Head of caudate nucleus (tissue), 42 donors: ENCODE data around the gene USP13.
A peak's percentile ranks its signal among the peaks of the same experiment; 100 is the strongest.
"Not testable (repeated sequence)": the region's sequence is repeated elsewhere in the genome, so short reads cannot be mapped to it uniquely, and the experiment has no call there.

ENCODE experiments used
- DNase-seq, 42 donors: peaks; one replicate each; pipeline versions ENCODE4 v3.0.0 to v3.0.0-alpha.2; 2020 to 2021; ENCODE audit warnings: mixed read lengths in 7 of 42
- intact Hi-C: fragments of 100-400 bp; cut with DNase I; formaldehyde crosslinking; loops from one replicate; pipeline ENCODE4 v1.15.0; 2022

Gene USP13

GRCh38 chr3:179766416-179767133 is 113.7 kb downstream of the USP13 start:
- no peak for DNase-seq
- intact Hi-C loops = loop anchor here (10.0 kb wide), 1 partner anchor 818 kb away; no protein-coding TSS in a partner anchor

- peak in 34 of 42 donors; percentile 14 to 80 (median 47) for DNase-seq
- intact Hi-C loops = loop anchor here (10.0 kb wide), 1 partner anchor 817 kb away; no protein-coding TSS in a partner anchor
Measured at GRCh38 chr3:179768080-179768479, 115.2 kb downstream of the USP13 start.

- no peak for DNase-seq
- intact Hi-C loops = loop anchor here (10.0 kb wide), 1 partner anchor 815 kb away; no protein-coding TSS in a partner anchor
Measured at GRCh38 chr3:179769411-179770247, 116.8 kb downstream of the USP13 start.

GRCh38 chr3:179771797-179772196 is 119.0 kb downstream of the USP13 start:
- DNase-seq = no peak
- intact Hi-C loops = no loop called here

GRCh38 chr3:179772297-179772696 is 119.5 kb downstream of the USP13 start:
- intact Hi-C loops = no loop called here
- DNase-seq = no peak

GRCh38 chr3:179775416-179776122 is 122.7 kb downstream of the USP13 start:
- DNase-seq = no peak
- intact Hi-C loops = no loop called here

GRCh38 chr3:179782841-179783240 is 130.0 kb downstream of the USP13 start:
- DNase-seq, intact Hi-C loops: not testable (repeated sequence)

GRCh38 chr3:179788996-179789395 is 136.2 kb downstream of the USP13 start:
- intact Hi-C loops = no loop called here
- DNase-seq = no peak

- intact Hi-C loops = no loop called here
- no peak for DNase-seq
Measured at GRCh38 chr3:179791793-179792192, 139.0 kb downstream of the USP13 start.

GRCh38 chr3:179794355-179794754 is 141.5 kb downstream of the USP13 start:
- intact Hi-C loops = no loop called here
- DNase-seq = no peak

- no peak for DNase-seq
- intact Hi-C loops = no loop called here
Measured at GRCh38 chr3:179796421-179796820, 143.6 kb downstream of the USP13 start.

- DNase-seq = no peak
- intact Hi-C loops = no loop called here
Measured at GRCh38 chr3:179797192-179797591, 144.4 kb downstream of the USP13 start.

- intact Hi-C loops = no loop called here
- no peak for DNase-seq
Measured at GRCh38 chr3:179801263-179801662, 148.4 kb downstream of the USP13 start.

GRCh38 chr3:179801856-179802255 is 149.0 kb downstream of the USP13 start:
- intact Hi-C loops = no loop called here
- DNase-seq = no peak

- intact Hi-C loops = no loop called here
- no peak for DNase-seq
Measured at GRCh38 chr3:179806177-179806576, 153.3 kb downstream of the USP13 start.

GRCh38 chr3:179807588-179807987 is 154.7 kb downstream of the USP13 start:
- intact Hi-C loops = no loop called here

GRCh38 chr3:179809639-179810038 is 156.8 kb downstream of the USP13 start:
- DNase-seq = no peak
- intact Hi-C loops = no loop called here

More at GRCh38 chr3:179807588-179807987, 154.7 kb downstream of the USP13 start:
- DNase-seq = no peak

- intact Hi-C loops = no loop called here
- DNase-seq = peak in 30 of 42 donors; percentile 7 to 80 (median 50)
Measured at GRCh38 chr3:179811321-179812095, 158.7 kb downstream of the USP13 start.

GRCh38 chr3:179812096-179812382 is 159.2 kb downstream of the USP13 start:
- DNase-seq = no peak
- intact Hi-C loops = no loop called here
